UCSD-AML1 (cell line): ENCODE results near the gene REEP1.
"Not testable (repeated sequence)": the region's sequence is repeated elsewhere in the genome, so short reads cannot be mapped to it uniquely, and the experiment has no call there.

Experiments used
- DNase-seq: peaks from one replicate; lab custom pipeline; 2025; ENCODE audit not compliant: unreplicated experiment; lab: John Stamatoyannopoulos, UW

REEP1 gene

GRCh38 chr2:86202336-86202692, 135.1 kb downstream of the REEP1 start:
- DNase-seq, result no peak

DNA sequence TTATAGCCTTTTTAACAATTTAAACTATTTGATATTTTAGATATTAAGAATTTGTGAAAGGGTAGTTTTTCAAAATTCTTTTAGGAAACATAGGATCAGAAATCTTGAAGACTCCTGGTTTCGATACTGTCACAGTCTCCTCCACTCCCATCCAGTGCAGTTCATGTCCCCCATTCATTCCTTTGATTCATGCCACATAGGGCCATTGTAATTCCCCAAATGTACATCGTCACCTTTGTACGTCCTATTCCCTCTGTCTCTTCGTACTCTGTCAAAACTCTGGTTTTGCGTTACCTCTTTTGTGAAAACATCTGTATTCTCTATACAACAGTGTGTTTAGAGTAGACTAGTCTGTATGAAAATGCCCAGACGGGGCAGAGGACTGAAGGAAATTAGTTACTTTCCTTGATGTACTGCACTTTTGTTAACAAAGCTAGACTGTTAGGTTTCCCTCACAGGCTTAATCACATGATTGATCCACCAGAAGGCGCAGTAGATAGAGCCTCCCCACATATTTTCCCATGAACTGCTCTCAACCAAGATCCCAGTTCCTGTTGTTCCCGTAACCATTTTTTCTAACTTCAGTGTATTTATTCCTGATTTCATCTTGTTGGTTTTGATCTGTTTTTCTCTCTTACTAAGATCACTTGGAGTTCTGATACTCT, 135.6 kb downstream of the REEP1 start:
- DNase-seq, result no peak

DNA sequence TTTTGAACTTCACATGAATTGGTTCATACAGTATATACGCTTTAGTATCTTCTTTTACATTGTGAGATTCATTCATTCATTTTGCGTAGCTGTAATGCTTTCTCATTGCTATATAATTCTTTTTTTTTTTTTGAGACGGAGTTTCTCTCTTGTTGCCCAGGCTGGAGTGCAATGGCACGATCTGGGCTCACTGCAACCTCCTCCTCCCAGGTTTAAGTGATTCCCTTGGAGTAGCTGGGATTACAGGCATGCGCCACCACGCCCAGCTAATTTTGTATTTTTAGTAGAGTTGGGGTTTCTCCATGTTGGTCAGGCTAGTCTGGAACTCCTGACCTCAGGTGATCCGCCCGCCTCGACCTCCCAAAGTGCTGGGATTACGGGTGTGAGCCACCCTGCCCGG, 136.9 kb downstream of the REEP1 start:
- DNase-seq, result not testable (repeated sequence)

DNA sequence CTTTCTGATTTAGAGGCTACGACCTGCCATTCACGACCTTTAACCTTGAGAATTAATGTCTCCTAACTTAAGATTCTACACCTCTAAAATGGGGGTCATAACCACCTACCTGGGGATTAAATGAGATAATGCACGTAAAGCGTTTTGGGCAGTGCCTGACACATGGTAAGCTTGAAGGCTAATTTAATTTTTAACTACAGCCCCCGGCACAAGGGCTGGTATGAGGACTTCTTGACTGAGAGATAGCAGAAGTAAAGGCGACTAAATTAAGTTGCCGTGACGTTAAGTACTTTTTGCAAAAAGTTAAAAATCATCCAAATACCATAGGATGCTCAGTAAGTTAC, 137.6 kb downstream of the REEP1 start:
- DNase-seq, result no peak

GRCh38 chr2:86195808-86196387, 141.5 kb downstream of the REEP1 start:
- no peak for DNase-seq

- DNase-seq, result peak; percentile 97
These were observed 142.2 kb downstream of the REEP1 start, which contains the start of gene IMMT for GRCh38 chr2:86195055-86195807. TSS of gene IMMT (minus strand) at chr2:86195462. CDS start at chr2:86195382, 80 bp downstream.

DNA sequence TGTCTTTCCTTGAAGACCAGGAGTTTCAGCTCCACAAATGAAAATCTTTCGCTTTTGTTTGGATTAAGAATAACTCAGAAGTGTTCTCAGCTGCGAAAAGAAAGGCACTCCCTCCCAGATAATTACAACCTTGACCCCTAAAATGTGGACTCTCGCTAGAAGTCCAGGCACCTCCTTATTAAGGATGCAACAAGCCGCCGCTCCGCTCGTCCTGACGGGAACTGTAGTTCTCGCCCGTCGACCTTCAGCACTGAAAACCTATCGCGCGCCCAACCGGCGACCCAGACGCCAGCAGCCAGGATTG, 142.7 kb downstream of the REEP1 start:
- no peak for DNase-seq

DNA sequence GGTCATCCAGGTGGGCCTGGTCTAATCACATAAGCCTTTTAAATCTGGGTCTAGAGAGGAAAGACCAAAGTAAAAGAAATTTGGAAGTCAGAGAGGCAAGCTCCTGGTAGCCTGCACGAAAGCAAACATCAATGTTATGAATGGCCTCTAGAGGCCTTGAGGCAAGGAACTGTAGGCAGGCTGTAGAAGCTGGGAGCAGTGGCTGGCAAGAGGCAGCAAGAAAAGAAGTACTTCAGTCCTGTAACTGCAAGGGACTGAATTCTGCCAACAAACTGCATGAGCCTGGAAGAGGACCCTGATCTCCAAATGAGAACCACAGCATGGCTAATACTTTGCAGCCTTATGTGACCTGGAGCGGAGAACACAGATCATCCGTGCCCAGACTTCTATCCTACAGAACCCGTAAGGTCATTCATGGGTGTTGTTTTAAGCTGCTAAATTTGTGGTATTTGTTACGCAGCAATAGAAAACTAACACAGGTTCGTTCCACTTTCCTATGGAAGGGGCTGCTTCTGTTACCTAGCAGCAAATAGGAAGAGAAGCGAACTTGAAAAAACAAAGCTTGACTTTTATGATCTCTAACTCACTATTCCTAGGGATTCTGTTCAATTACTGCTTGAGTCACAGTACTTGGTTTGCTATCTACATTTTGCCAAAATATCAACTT, 143.4 kb downstream of the REEP1 start:
- DNase-seq, result no peak

GRCh38 chr2:86189782-86190416, 147.5 kb downstream of the REEP1 start:
- DNase-seq, result no peak

- no peak for DNase-seq
These were observed 151.0 kb downstream of the REEP1 start for GRCh38 chr2:86186431-86186830.

GRCh38 chr2:86185517-86186212, 151.8 kb downstream of the REEP1 start:
- DNase-seq, result no peak

- DNase-seq, result no peak
These were observed 160.8 kb downstream of the REEP1 start for GRCh38 chr2:86176597-86176996.

DNA sequence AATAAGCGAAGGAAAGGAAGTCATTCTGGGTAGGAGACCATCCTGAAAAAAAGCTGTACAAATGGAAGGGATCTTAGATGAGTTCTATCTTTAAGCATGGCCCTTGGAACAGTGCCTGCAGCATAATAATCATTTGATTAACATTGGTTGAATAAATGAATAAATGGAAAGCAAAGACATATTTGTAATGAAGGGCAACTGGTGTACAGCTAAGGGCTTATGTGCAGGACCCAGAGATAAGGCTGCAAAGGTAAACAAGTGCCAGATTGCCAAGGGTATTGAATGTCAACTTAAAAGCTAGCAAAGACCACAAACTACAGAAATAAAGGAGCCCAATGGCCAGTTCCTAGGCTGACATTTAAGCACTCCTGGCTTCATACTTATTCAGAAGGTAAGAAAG, 161.6 kb downstream of the REEP1 start:
- DNase-seq, result no peak

DNA sequence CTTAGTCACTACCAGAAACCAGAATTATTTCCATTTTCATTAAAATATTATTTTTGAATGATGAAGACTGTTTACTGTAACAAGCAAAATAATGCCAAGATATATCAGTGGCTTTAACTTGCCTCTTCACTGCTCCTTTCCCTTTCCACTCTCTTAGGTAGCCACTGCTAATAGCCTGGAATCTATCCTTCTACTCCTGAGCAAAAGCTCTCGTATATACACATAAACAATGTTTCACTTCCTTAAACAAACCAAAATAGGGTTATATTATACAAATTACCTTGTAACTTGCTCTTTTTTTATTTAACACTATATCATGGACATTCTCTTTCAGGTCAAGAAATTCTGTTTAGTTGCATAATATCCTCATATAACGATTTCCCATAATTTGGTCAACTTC, 163.0 kb downstream of the REEP1 start:
- DNase-seq, result no peak

- no peak for DNase-seq
These were observed 164.8 kb downstream of the REEP1 start for GRCh38 chr2:86172610-86173009.

- no peak for DNase-seq
These were observed 166.1 kb downstream of the REEP1 start for GRCh38 chr2:86171295-86171694.

DNA sequence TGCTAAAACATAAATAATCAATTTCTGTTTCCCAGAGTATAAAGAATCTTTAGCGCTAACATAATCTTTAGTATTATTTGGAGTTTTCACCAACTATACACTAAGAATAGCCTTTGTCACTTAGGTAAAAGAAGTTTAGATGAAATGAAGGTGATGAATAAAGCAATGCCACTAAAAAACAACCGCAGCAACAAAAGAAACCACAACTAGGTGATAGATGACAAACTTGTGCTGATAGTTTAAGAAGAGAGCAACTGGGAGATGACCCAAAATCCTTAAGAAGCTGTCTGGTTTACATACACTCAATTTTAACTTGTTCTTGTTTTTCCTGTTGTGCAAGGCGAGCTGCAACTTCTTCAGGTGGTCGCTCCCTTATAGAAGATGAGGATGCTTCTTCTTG, 167.0 kb downstream of the REEP1 start:
- no peak for DNase-seq
